ENCODE data around the gene SSBP1. TPM values are rescaled to one million over a fixed set of nuclear protein-coding genes. Genes with fewer than 3 reads are reported as not detected.

Gene SSBP1
- total and polyA plus RNA-seq, 2 experiments from 2014 or later = 113 to 278 TPM

GRCh38 chr7:141715018-141715417 lies 23.1 kb upstream of the SSBP1 start:
- no peak overlapping the region for H2AFZ ChIP-seq
- H3K36me3 ChIP-seq (ENCODE audit: low read depth) = no peaks in the 10 kb centered on the region
- no peak for DNase-seq
- no peak overlapping the region for H3K27ac ChIP-seq
- no peaks in the 10 kb centered on the region for H3K9me2 ChIP-seq (ENCODE audit: insufficient read depth)
- 11 to 13% methylated on average over 4 of the region's 4 CpGs for WGBS, 2 experiments (ENCODE audit: low coverage in 1 of 2, low lambda C conversion rate in 2 of 2, missing lambda C conversion rate in 2 of 2)
- no peak overlapping the region for H3K9ac ChIP-seq
- H3K4me2 ChIP-seq (ENCODE audit: unreplicated experiment) = no peak overlapping the region
- TF ChIP-seq EZH2 (IDR thresholded peaks at IDR 0.05; ENCODE audit: insufficient read depth, poor library complexity, severe bottlenecking) (no peak), EZH2phosphoT487 (IDR thresholded peaks at IDR 0.05; ENCODE audit: insufficient read depth, low read depth) (no peak)
- in situ Hi-C loops (cut with MboI) = no loop called here
- no peaks in the 10 kb centered on the region for H3K9me3 ChIP-seq (ENCODE audit: low read depth)
- H3K4me1 ChIP-seq (ENCODE audit: insufficient read depth) = no peaks in the 10 kb centered on the region
- H3K27me3 ChIP-seq (replicated peaks; ENCODE audit: insufficient read depth) = no peaks in the 10 kb centered on the region
- H3F3A ChIP-seq (ENCODE audit: insufficient read depth) = no peaks in the 10 kb centered on the region
- H3K79me2 ChIP-seq (ENCODE audit: insufficient read depth) = no peaks in the 10 kb centered on the region
- H4K20me1 ChIP-seq (ENCODE audit: insufficient read depth) = no peaks in the 10 kb centered on the region
- H3K4me3 ChIP-seq = no peak overlapping the region

DNA sequence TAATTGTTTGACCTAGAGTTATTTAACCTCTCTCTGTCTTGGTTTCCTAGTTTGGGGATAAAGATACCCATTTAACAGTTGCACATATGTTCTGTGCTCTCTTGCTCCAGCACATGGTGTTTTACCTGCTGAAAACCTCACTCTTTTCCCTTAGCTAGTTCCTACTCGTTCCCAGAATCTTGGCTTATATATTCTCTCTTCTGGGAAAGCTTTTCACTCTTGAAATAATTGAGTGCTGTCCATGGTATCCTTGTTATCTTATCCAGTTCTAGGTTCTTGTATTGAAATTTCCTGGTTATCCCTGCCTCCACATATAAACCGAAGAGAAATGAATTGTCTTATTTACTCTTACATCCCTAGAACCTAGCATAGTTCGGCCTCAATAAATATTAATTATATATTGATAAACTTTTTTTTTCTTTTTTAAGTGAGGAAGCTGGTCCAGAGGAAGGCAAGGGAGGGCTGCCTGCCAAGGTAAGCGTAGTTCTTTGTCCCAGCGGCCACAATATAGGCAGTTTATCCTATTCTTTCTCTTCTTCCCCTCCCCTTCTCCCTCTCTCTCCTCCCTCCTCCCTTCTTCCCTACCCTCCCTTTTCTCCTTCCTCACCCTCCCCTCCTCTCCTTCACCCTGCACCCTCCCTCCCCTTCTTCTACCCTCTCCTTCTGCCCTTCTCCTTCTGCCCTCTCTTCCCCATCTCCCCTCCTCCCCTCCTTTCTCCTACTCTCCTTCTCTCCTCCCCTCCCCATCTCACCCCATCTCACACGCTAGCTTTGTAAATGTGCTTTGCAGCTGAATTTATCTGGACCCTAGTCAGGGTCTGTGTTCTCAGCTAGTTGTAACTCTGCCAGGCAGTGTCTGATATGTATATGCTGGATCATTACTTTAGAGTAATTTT lies 22.1 kb upstream of the SSBP1 start:
- in situ Hi-C loops (cut with MboI) = no loop called here
- Histone ChIP-seq H3K9me2 (ENCODE audit: insufficient read depth) (no peaks in the 10 kb centered on the region), H3K4me2 (ENCODE audit: unreplicated experiment) (no peak overlapping the region), H3F3A (ENCODE audit: insufficient read depth) (no peaks in the 10 kb centered on the region), H2AFZ (no peak overlapping the region), H3K9me3 (ENCODE audit: low read depth) (no peaks in the 10 kb centered on the region), H4K20me1 (ENCODE audit: insufficient read depth) (no peaks in the 10 kb centered on the region), H3K4me1 (ENCODE audit: insufficient read depth) (no peaks in the 10 kb centered on the region), H3K36me3 (ENCODE audit: low read depth) (no peaks in the 10 kb centered on the region), H3K9ac (no peak overlapping the region), H3K27ac (no peak overlapping the region), H3K79me2 (ENCODE audit: insufficient read depth) (no peaks in the 10 kb centered on the region), H3K27me3 (replicated peaks; ENCODE audit: insufficient read depth) (no peaks in the 10 kb centered on the region), H3K4me3 (no peak overlapping the region)
- no peak for DNase-seq
- TF ChIP-seq EZH2 (IDR thresholded peaks at IDR 0.05; ENCODE audit: insufficient read depth, poor library complexity, severe bottlenecking) (no peak), EZH2phosphoT487 (IDR thresholded peaks at IDR 0.05; ENCODE audit: insufficient read depth, low read depth) (no peak)
- WGBS, 2 experiments (ENCODE audit: low coverage in 1 of 2, low lambda C conversion rate in 2 of 2, missing lambda C conversion rate in 2 of 2) = 42 to 44% methylated on average over 6 of the region's 6 CpGs

DNA sequence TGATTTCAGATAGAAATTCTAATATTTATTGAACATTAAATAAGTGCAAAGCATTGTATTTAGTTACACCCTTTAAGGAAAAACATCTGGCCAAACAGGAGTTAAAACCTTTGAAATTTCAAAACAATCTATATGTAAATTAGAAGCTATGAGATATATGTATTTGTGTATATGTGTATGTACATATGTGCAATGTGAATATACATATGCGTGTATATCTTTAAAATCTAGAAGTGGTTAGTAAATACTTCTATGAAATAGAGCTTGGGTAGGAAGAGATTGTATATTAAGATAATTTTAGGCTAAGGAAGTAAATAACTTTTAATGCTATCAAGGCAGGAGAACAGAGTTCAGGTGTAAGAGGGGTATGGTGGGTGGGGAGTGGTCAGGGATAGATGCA lies 20.7 kb upstream of the SSBP1 start:
- Histone ChIP-seq H3K79me2 (ENCODE audit: insufficient read depth) (no peaks in the 10 kb centered on the region), H3K4me2 (ENCODE audit: unreplicated experiment) (no peak overlapping the region), H3K4me3 (no peak overlapping the region), H3K9me2 (ENCODE audit: insufficient read depth) (no peaks in the 10 kb centered on the region), H4K20me1 (ENCODE audit: insufficient read depth) (no peaks in the 10 kb centered on the region), H3K27me3 (replicated peaks; ENCODE audit: insufficient read depth) (no peaks in the 10 kb centered on the region), H3F3A (ENCODE audit: insufficient read depth) (no peaks in the 10 kb centered on the region), H3K4me1 (ENCODE audit: insufficient read depth) (no peaks in the 10 kb centered on the region), H3K9ac (no peak overlapping the region), H3K27ac (no peak overlapping the region), H3K9me3 (ENCODE audit: low read depth) (no peaks in the 10 kb centered on the region), H2AFZ (no peak overlapping the region), H3K36me3 (ENCODE audit: low read depth) (no peaks in the 10 kb centered on the region)
- no peak for DNase-seq
- 71 to 73% methylated on average over 1 of the region's 1 CpG for WGBS, 2 experiments (ENCODE audit: low coverage in 1 of 2, low lambda C conversion rate in 2 of 2, missing lambda C conversion rate in 2 of 2)
- in situ Hi-C loops (cut with MboI) = no loop called here
- TF ChIP-seq EZH2phosphoT487 (IDR thresholded peaks at IDR 0.05; ENCODE audit: insufficient read depth, low read depth) (no peak), EZH2 (IDR thresholded peaks at IDR 0.05; ENCODE audit: insufficient read depth, poor library complexity, severe bottlenecking) (no peak)

DNA sequence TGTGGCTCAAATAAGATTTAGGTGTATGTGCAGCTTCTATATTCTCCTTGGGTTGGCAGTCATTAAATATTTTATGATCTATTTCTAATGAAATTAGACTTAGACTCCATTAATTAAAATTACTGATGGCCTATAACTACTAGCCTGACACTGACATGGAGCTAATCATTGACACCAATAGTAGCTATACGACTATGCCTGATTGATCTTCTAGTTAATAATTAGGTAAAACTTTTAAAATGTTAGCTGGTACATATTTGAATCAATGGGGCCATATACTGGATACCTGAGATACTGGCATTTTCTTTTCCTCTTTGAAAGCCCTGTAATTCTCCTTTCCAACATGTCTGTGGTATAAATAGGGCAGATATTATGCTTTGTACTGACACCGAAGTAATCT lies 15.6 kb upstream of the SSBP1 start:
- Histone ChIP-seq H3K79me2 (ENCODE audit: insufficient read depth) (no peaks in the 10 kb centered on the region), H3K36me3 (ENCODE audit: low read depth) (no peaks in the 10 kb centered on the region), H2AFZ (no peak overlapping the region), H3K9ac (no peak overlapping the region), H3K27me3 (replicated peaks; ENCODE audit: insufficient read depth) (no peaks in the 10 kb centered on the region), H3K9me2 (ENCODE audit: insufficient read depth) (no peaks in the 10 kb centered on the region), H3K4me1 (ENCODE audit: insufficient read depth) (no peaks in the 10 kb centered on the region), H3K4me2 (ENCODE audit: unreplicated experiment) (no peak overlapping the region), H3K4me3 (no peak overlapping the region), H3F3A (ENCODE audit: insufficient read depth) (no peaks in the 10 kb centered on the region), H3K27ac (no peak overlapping the region), H4K20me1 (ENCODE audit: insufficient read depth) (no peaks in the 10 kb centered on the region), H3K9me3 (ENCODE audit: low read depth) (no peaks in the 10 kb centered on the region)
- TF ChIP-seq EZH2phosphoT487 (IDR thresholded peaks at IDR 0.05; ENCODE audit: insufficient read depth, low read depth) = no peak
- no peak for TF ChIP-seq EZH2 (IDR thresholded peaks at IDR 0.05; ENCODE audit: insufficient read depth, poor library complexity, severe bottlenecking)
- DNase-seq = no peak
- in situ Hi-C loops (cut with MboI) = no loop called here
- 41 to 43% methylated on average over 2 of the region's 2 CpGs for WGBS, 2 experiments (ENCODE audit: low coverage in 1 of 2, low lambda C conversion rate in 2 of 2, missing lambda C conversion rate in 2 of 2)

Measured in GM23248 (cell line).